K562 (cell line): ENCODE measurements around the gene BZW2. TPM values are rescaled to one million over a fixed set of nuclear protein-coding genes. Genes with fewer than 3 reads are reported as not detected.

ENCODE experiments used
- ATF7 ChIP-seq: fragments of 450-650 bp; IDR thresholded peaks from 2 replicates; pipeline ENCODE4 v1.7.1; 2014; ENCODE audit warnings: mild to moderate bottlenecking, moderate library complexity
- CAMTA2 ChIP-seq: fragments of 250-450 bp; sonication (Bioruptor Pico); conservative IDR thresholded peaks from 2 replicates; pipeline ENCODE4 v1.5.1; 2022
- EHMT2 ChIP-seq: fragments of 450-650 bp; IDR thresholded peaks from 2 replicates; pipeline ENCODE4 v1.6.1; 2018; ENCODE audit warnings: antibody characterized with exemption
- FOS ChIP-seq: IDR thresholded peaks from 3 replicates; pipeline ENCODE4 v1.6.1; 2011; ENCODE audit not compliant: insufficient read length; ENCODE audit errors: extremely low read depth
- GATAD2B ChIP-seq: fragments of 450-650 bp; IDR thresholded peaks from 2 replicates; pipeline ENCODE4 v1.6.1; 2017; ENCODE audit warnings: mild to moderate bottlenecking, borderline replicate concordance
- HNRNPK ChIP-seq: fragments of 200-400 bp; formaldehyde crosslinking; IDR thresholded peaks from one replicate; pipeline ENCODE4 v1.6.1; 2018; ENCODE audit warnings: mild to moderate bottlenecking, low read depth, low read length; ENCODE audit not compliant: poor library complexity, severe bottlenecking
- PRPF4 ChIP-seq: fragments of 200-400 bp; formaldehyde crosslinking; IDR thresholded peaks from one replicate; pipeline ENCODE4 v1.6.1; 2017; ENCODE audit warnings: low read length, low read depth, mild to moderate bottlenecking; ENCODE audit not compliant: insufficient read depth, poor library complexity, severe bottlenecking
- PTRF ChIP-seq: fragments of 450-650 bp; IDR thresholded peaks from 2 replicates; pipeline ENCODE4 v1.6.1; 2016; ENCODE audit warnings: mild to moderate bottlenecking, missing genetic modification characterization, missing compliant biosample characterization
- SMAD3 ChIP-seq: fragments of 450-650 bp; formaldehyde crosslinking; conservative IDR thresholded peaks from 2 replicates; pipeline ENCODE4 v1.4.0; 2020; ENCODE audit warnings: mild to moderate bottlenecking
- SNRNP70 ChIP-seq: fragments of 200-400 bp; formaldehyde crosslinking; optimal IDR thresholded peaks from 2 replicates; pipeline ENCODE3; 2017; ENCODE audit warnings: low read depth, low read length
- STAT6 ChIP-seq: sonication (generic); formaldehyde crosslinking; IDR thresholded peaks from 2 replicates; pipeline ENCODE4 v1.8.1; 2023; ENCODE audit warnings: mild to moderate bottlenecking, missing genetic modification reagents
- TFAM ChIP-seq: fragments of 250-450 bp; sonication (Bioruptor Pico); conservative IDR thresholded peaks from 2 replicates; pipeline ENCODE4 v1.5.0; 2021; ENCODE audit warnings: mild to moderate bottlenecking, moderate library complexity
- ZBTB8A ChIP-seq: fragments of 450-650 bp; IDR thresholded peaks from 2 replicates; pipeline ENCODE4 v1.6.1; 2018; ENCODE audit warnings: mild to moderate bottlenecking, moderate library complexity; ENCODE audit not compliant: partially characterized antibody
- ZNF696 ChIP-seq: fragments of 250-450 bp; sonication (Bioruptor Pico); conservative IDR thresholded peaks from 2 replicates; pipeline ENCODE4 v1.4.0; 2020; ENCODE audit warnings: mild to moderate bottlenecking, moderate library complexity
- ZNF79 ChIP-seq: fragments of 250-450 bp; sonication (Bioruptor Pico); IDR thresholded peaks from 2 replicates; pipeline ENCODE4 v1.4.0; 2020; ENCODE audit warnings: low read depth, mild to moderate bottlenecking, moderate library complexity
- polyA plus RNA-seq, 8 experiments: library from polyadenylated mRNA; depleted of rRNA in 4 of 8; stranded (reverse) in 5 of 8; unstranded in 3 of 8; fragments of >200 nt; fragmentation: Nextera tagmentation in 2 of 8; fragmentation: Illumina TruSeq in 1 of 8; extraction: Ambion mirVana in 2 of 8; extraction: Trizol in 1 of 8; gene quantifications; 2 replicates each; pipeline versions ENCODE4 v1.2.1 to v1.2.3, GENCODE V29; 2011 to 2014; ENCODE audit warnings: inconsistent platforms in 1 of 8, missing spikeins in 1 of 8
- total RNA-seq, 7 experiments: library from RNA; depleted of rRNA in 6 of 7; stranded (reverse); fragments of >200 nt in 6 of 7; fragmentation: Illumina TruSeq in 2 of 7; extraction: Trizol in 2 of 7; gene quantifications; 2 replicates each; pipeline versions ENCODE4 v1.2.1 to v1.2.3, GENCODE V29; 2011 to 2021; ENCODE audit warnings: low replicate concordance in 1 of 7
- TF ChIP-seq, protein P1 (sequence below): fragments of 250-450 bp; sonication (Bioruptor Pico); IDR thresholded peaks from 2 replicates; pipeline ENCODE4 v1.5.0; 2021; ENCODE audit warnings: mild to moderate bottlenecking, moderate library complexity
- TF ChIP-seq, protein P2 (sequence below), 3 experiments: IDR thresholded peaks in 2 of 3; conservative IDR thresholded peaks in 1 of 3; 2 replicates each; pipeline ENCODE4 v1.5.1; 2011 to 2012; ENCODE audit warnings: low read length in 3 of 3, mild to moderate bottlenecking in 3 of 3, control low read depth in 2 of 3, improper control_type of control experiment in 1 of 3, inconsistent platforms in 1 of 3, low read depth in 1 of 3, mixed read lengths in 1 of 3, moderate library complexity in 1 of 3; ENCODE audit not compliant: insufficient read depth in 2 of 3
- TF ChIP-seq, protein P3 (sequence below): IDR thresholded peaks from 2 replicates; pipeline ENCODE4 v1.6.1; 2014; ENCODE audit warnings: antibody characterized with exemption

The BZW2 gene
- total and polyA plus RNA-seq, 9 of the 15 experiments (the other 6 are each of a cell fraction or from before 2014, with no cell fraction given): 140 to 316 (median 173) TPM

DNA sequence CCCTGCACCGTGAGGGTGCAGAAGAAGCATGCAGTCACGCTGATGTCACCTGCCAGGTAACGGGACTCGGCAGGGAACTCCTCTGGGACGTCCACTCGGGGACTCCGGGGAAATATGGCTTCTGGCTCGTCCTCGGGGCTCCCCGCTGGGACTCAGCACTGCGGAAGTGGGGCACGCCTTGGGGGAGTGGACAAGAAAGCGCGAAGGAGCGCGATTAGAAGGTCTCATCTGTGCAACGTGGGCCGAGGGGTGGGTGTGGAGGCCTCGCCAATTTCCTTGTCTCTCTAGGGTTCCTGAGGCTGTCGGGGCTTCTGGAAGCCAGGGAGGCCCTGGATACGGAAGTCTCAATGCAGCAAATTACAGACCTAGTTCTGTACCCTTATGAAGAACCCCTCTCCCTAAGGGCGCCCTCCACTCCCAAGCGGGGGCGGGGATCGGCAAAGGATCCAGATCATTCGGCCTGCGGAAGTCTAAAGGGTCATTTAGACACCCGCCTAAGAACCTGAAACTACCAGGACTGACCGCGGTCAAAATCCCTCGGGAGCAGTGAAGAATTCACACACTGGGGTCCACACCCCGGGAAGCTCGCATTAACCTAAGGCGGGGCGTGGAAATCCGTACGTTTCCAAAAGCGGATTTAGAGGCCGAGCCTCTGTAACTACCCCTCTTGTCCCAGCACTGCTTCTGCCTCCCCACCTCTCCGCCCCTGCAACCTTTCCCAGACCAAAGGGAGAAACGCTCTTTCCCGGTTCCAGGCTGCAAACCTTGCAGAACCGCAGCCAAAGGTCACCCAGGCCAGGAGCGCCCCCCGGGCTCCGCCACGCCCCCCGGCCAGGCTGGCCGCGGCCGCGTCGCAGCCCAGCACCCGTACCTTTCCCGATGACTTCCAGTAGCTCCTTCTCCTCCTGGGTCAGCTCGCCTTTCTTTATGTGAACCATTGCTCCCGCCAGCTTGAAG lies 1.1 kb upstream of the BZW2 start (continued):
- TF ChIP-seq, protein P1, sequence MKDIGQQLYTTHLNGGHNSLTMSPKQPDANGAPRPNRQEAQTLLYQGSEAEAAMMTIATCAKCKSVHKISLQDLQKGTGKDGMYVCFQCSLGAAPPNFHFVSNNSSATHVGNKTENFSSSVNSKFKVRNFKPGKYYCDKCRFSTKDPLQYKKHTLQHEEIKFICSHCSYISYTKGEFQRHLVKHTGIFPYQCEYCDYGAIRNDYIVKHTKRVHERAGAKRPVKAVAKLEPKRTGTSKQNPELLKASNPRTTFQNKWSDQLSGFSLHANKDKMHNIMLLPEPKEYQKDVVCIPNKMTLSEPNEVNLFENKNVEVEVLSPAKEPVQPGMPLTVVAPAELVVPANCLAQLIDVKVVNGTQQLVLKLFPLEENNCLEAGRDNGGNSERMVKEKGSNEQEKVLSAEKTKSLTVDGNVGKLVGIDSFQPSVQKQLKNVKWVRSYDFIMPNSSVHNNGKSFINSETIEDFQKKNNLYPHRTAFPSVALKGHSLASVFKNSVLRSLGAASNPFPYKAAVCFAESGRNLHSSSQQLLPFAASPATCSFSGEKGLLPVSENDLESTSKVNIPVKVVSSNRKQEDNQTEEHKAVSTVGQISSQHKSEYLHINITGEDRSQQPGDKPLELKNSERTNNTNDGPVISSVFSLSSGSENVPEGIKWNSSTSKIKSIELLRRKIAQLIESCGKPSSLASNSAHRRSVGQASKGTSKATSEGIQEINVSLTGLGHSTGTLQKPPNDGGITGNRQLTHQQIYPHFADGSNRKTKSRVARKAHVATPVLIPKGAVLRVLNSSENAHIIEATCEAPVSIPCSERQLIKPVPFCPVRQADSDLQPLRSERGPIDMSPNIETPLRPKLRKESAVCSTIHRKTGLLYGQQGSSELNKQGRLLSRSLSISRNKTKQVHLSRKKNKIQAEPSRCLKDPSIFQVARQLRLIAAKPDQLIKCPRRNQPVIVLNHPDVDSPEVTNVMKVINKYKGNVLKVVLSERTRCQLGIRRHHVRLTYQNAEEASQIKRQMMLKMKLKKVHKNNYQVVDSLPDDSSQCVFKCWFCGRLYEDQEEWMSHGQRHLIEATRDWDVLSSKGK: no peak
- TF ChIP-seq TFAM (CRISPR knock-in tag) (no peak), SNRNP70 (no peak), HNRNPK (no peak), EHMT2 (no peak), PRPF4 (no peak), STAT6 (CRISPR knock-in tag) (no peak), CAMTA2 (CRISPR knock-in tag) (no peak), SMAD3 (no peak), FOS (no peak), GATAD2B (0 out of 2 replicates have a peak, but pooled peaks have one; percentile 3), PTRF (tag) (no peak), ZNF696 (no peak), ZNF79 (CRISPR knock-in tag) (no peak), ZBTB8A (no peak), ATF7 (no peak; the same call in 1 of the 2 replicates)
- TF ChIP-seq, protein P2, sequence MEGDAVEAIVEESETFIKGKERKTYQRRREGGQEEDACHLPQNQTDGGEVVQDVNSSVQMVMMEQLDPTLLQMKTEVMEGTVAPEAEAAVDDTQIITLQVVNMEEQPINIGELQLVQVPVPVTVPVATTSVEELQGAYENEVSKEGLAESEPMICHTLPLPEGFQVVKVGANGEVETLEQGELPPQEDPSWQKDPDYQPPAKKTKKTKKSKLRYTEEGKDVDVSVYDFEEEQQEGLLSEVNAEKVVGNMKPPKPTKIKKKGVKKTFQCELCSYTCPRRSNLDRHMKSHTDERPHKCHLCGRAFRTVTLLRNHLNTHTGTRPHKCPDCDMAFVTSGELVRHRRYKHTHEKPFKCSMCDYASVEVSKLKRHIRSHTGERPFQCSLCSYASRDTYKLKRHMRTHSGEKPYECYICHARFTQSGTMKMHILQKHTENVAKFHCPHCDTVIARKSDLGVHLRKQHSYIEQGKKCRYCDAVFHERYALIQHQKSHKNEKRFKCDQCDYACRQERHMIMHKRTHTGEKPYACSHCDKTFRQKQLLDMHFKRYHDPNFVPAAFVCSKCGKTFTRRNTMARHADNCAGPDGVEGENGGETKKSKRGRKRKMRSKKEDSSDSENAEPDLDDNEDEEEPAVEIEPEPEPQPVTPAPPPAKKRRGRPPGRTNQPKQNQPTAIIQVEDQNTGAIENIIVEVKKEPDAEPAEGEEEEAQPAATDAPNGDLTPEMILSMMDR (IDR thresholded peaks at IDR 0.05 in 2 of 3, conservative IDR thresholded peaks at IDR 0.05 in 1 of 3; ENCODE audit: insufficient read depth in 2 of 3, low read depth in 1 of 3, low read length in 3 of 3): no peak
- TF ChIP-seq, protein P3, sequence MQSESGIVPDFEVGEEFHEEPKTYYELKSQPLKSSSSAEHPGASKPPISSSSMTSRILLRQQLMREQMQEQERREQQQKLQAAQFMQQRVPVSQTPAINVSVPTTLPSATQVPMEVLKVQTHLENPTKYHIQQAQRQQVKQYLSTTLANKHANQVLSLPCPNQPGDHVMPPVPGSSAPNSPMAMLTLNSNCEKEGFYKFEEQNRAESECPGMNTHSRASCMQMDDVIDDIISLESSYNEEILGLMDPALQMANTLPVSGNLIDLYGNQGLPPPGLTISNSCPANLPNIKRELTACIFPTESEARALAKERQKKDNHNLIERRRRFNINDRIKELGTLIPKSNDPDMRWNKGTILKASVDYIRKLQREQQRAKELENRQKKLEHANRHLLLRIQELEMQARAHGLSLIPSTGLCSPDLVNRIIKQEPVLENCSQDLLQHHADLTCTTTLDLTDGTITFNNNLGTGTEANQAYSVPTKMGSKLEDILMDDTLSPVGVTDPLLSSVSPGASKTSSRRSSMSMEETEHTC: no peak
